Measurements from ENCODE around the gene CDC42BPA.
"Not testable (repeated sequence)": the region's sequence is repeated elsewhere in the genome, so short reads cannot be mapped to it uniquely, and the experiment has no call there.

The CDC42BPA gene

GRCh38 chr1:227253065-227253464 lies 65.2 kb downstream of the CDC42BPA start:
- no peak for DNase-seq

DNA sequence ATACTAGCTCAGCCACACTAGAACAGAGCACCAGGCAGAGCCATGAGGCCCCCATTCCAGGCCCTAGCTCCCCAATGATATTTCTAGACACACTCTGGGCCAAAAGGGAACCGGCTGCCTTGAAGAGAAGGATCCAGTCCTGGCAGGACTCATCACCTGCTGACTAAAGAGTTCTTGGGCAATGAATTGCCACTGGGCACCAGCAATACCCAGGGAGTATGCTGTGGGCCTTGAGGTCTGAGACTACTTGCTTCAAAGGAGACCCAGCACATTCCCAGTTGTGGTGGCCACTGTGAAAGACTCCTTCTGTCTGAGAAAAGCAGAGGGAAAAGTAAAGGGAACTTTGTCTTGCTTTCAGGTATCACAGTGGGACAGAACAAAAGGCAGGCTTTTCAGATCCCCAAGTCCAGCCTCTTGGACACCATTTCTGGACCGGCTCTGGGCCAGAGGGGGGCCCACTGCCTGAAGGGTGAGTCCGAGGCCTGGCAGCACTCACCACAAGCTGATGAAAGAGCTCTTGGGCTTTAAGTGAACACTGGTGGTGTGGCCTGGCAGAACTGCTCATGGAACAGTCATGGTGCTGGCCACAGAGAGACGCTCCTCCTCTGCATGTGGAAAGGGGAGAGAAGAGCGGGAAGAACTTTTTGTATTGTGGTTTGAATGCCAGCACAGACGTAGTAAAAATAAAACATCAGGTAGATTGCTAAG lies 72.5 kb downstream of the CDC42BPA start:
- DNase-seq: no peak

GRCh38 chr1:227244339-227245118 lies 73.8 kb downstream of the CDC42BPA start:
- no peak for DNase-seq

- DNase-seq: no peak
These were observed 75.2 kb downstream of the CDC42BPA start for GRCh38 chr1:227242811-227243682.

- DNase-seq: no peak
These were observed 77.3 kb downstream of the CDC42BPA start for GRCh38 chr1:227240983-227241382.

- DNase-seq: no peak
These were observed 83.3 kb downstream of the CDC42BPA start for GRCh38 chr1:227234998-227235405.

DNA sequence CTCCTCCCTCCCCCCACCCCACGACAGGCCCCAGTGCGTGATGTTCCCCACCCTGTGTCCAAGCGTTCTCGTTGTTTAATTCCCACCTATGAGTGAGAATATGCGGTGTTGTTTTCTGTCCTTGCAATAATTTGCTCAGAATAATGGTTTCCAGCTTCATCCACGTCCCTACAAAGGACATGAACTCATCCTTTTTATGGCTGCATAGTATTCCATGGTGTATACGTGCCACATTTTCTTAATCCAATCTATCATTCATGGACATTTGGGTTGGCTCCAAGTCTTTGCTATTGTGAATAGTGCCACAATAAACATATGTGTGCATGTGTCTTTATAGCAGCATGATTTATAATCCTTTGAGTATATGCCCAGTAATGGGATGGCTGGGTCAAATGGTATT lies 87.2 kb downstream of the CDC42BPA start:
- not testable (repeated sequence) for DNase-seq

DNA sequence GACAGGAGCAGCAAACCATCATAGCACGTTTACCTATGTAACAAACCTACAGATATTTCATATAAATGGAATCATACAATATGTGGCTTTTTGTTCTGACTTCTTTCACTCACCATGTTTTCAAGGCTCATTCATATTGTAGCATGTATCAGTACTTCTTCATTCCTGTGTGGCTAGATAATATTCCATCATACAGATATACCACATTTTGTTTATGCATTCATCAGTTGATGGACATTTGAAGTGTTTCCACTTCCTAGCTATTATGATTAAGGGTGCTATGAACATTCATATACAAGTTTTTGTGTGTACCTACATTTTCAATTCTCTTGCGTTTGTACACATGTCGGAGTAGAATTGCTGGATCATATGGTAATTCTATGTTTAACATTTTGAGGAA lies 90.1 kb downstream of the CDC42BPA start:
- no peak for DNase-seq

GRCh38 chr1:227227761-227228160 lies 90.5 kb downstream of the CDC42BPA start:
- DNase-seq: no peak

GRCh38 chr1:227225715-227226346 lies 92.5 kb downstream of the CDC42BPA start:
- no peak for DNase-seq

DNA sequence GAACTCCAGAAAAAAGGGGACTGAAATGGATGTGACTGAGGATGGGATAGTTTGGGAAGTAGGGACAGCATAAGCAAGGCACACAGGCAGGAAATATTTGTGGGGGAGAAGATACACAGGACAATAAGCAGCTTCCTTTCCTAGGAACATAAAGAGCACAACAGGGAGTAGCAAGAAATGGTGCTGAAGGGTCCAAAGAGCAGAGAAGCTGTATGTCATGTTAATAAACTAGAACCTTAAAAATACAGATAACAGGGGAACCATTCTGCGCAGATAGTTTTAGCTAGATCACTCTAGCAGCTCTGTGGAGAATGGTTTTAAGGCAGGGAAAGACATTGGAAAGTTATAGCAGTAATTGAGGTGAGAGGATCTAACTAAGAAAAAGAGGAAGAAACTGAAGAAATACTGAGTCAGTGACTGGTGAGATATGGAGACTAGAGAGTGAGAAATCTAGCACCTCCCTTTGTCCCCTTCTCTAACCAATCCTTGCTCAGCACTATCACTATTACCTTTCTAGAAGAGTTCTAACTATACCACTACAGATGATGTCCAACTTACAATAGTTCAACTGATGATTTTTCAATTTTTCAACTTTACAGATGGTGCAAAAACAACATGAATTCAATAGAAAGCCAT lies 95.0 kb downstream of the CDC42BPA start:
- no peak for DNase-seq

GRCh38 chr1:227219715-227220292 lies 98.5 kb downstream of the CDC42BPA start:
- no peak for DNase-seq

DNA sequence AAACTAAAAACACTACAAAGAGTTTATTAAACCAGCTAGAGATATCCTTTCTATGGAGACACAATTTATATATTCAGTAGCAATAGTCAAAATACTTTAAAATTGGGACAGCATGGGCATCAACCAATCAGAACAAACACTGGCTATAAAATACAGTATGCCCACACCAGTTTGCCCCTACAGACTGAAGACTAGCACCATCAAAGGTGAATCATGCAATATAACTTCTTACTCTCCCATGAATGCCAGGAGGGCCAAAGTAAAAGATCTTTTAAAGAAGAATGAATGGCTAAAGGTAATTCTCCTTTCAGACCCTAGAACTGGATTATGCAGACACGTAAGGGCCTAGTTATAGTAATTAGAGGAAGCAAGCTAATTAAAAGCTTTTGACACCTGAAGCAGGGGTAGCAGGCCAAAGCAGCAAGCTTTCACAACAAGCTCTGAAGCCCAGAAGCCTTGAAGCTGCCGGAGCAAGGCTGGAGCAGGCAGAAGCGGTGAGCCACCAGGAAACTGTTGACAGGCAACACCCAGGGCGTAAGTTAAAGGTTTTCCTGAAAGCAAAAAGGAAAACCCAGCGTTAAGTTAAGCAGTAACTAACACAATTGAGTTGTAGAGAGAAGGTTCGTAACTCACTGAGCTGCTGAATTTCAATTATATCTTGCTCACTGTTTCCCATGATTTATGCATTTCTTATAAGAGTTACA lies 99.3 kb downstream of the CDC42BPA start:
- no peak for DNase-seq

GRCh38 chr1:227215863-227216510 lies 102.3 kb downstream of the CDC42BPA start:
- no peak for DNase-seq

- no peak for DNase-seq
These were observed 104.1 kb downstream of the CDC42BPA start for GRCh38 chr1:227214207-227214606.

DNA sequence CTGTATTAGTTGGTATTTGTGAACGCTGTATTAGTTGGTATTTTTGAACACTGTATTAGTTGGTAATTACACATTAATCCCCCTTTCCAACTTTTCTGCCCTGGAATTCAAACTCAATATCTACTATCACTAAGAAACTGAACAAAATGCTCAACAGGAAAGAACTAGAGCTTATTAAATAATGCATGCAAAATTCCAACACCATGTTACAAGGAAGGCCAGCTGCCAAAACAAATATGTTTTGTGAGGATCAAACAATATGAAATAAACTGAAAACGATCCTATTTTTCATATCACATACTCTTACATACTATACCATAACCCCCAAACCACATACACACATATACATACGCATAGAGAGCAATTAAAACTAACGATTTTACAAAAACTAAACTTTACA lies 104.9 kb downstream of the CDC42BPA start:
- no peak for DNase-seq

GRCh38 chr1:227212164-227212563 lies 106.1 kb downstream of the CDC42BPA start:
- DNase-seq: no peak

- no peak for DNase-seq
These were observed 107.7 kb downstream of the CDC42BPA start for GRCh38 chr1:227210604-227211003.

DNA sequence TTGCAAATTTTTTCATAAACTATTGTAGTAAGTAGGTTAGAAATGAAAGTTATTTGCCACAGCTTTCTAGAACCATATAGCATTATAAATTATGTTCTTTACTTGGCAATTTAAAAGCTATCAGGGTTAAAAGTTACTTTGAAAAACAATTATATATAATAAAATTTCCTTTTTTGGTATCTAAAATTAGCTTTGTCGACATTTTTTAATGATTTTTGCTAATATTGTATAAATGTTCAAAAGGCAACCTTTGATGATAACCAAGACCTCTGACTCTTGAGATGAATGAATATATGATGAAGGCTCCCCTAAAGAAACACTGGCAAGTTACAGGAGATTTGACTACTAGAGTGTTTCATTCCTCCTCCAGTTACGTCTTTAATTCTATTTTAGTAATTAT lies 121.2 kb downstream of the CDC42BPA start:
- DNase-seq: no peak

GRCh38 chr1:227192163-227192562 lies 126.1 kb downstream of the CDC42BPA start:
- DNase-seq: no peak

GRCh38 chr1:227191607-227192006 lies 126.7 kb downstream of the CDC42BPA start:
- DNase-seq: no peak

All from activated CD4-positive, alpha-beta T cell treated with anti-CD3 and anti-CD28 coated beads for 4 hours (primary cell).